Measurements from ENCODE around the gene POMGNT2. TPM values are rescaled to one million over a fixed set of nuclear protein-coding genes. Genes with fewer than 3 reads are reported as not detected.

Gene POMGNT2
- total RNA-seq, 1 donor from 2014 or later, result 2.6 TPM

- no peaks in the 10 kb centered on the region for H3K36me3 Mint-ChIP-seq (ENCODE audit: low read depth)
- H3K27me3 Mint-ChIP-seq, result no peaks in the 10 kb centered on the region
- no peak overlapping the region for H3K4me3 Mint-ChIP-seq
- POLR2A ChIA-PET, result no interaction called here
- H3K9me3 Mint-ChIP-seq, result no peaks in the 10 kb centered on the region
- CTCF ChIA-PET, result no interaction called here
- intact Hi-C loops (cut with micrococcal nuclease), result loop anchor here (10.0 kb wide), 1 partner anchor 298 kb away; the partner anchor contains the start of genes ACKR2 and HIGD1A
- TF ChIP-seq, protein P1, sequence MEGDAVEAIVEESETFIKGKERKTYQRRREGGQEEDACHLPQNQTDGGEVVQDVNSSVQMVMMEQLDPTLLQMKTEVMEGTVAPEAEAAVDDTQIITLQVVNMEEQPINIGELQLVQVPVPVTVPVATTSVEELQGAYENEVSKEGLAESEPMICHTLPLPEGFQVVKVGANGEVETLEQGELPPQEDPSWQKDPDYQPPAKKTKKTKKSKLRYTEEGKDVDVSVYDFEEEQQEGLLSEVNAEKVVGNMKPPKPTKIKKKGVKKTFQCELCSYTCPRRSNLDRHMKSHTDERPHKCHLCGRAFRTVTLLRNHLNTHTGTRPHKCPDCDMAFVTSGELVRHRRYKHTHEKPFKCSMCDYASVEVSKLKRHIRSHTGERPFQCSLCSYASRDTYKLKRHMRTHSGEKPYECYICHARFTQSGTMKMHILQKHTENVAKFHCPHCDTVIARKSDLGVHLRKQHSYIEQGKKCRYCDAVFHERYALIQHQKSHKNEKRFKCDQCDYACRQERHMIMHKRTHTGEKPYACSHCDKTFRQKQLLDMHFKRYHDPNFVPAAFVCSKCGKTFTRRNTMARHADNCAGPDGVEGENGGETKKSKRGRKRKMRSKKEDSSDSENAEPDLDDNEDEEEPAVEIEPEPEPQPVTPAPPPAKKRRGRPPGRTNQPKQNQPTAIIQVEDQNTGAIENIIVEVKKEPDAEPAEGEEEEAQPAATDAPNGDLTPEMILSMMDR (IDR thresholded peaks at IDR 0.05), result no peak
- DNase-seq (no peak), ATAC-seq (ENCODE audit: low read depth) (no peak)
- H3K27ac Mint-ChIP-seq, result no peak overlapping the region
- peaks cover 14% of the 10 kb centered on the region for H3K4me1 Mint-ChIP-seq
These were observed 3.0 kb downstream of the POMGNT2 start for GRCh38 chr3:43102773-43103480.

- POLR2A ChIA-PET, result no interaction called here
- no peak for ATAC-seq (ENCODE audit: low read depth)
- CTCF ChIA-PET, result no interaction called here
These were observed 7.1 kb downstream of the POMGNT2 start for GRCh38 chr3:43098761-43099160.

GRCh38 chr3:43097400-43098080 is 8.3 kb downstream of the POMGNT2 start:
- POLR2A ChIA-PET, result no interaction called here
- no peak overlapping the region for H3K27ac Mint-ChIP-seq
- CTCF ChIA-PET, result no interaction called here

More at GRCh38 chr3:43098761-43099160, 7.1 kb downstream of the POMGNT2 start:
- intact Hi-C loops (cut with micrococcal nuclease), result no loop called here
- Mint-ChIP-seq H3K4me3 (no peak overlapping the region), H3K27ac (no peak overlapping the region), H3K27me3 (no peaks in the 10 kb centered on the region), H3K4me1 (no peaks in the 10 kb centered on the region), H3K36me3 (ENCODE audit: low read depth) (no peaks in the 10 kb centered on the region), H3K9me3 (no peaks in the 10 kb centered on the region)
- TF ChIP-seq, protein P1 (IDR thresholded peaks at IDR 0.05), result no peak
- no peak for DNase-seq

GRCh38 chr3:43096761-43097160 is 9.1 kb downstream of the POMGNT2 start:
- H3K4me3 Mint-ChIP-seq, result no peak overlapping the region
- H3K27me3 Mint-ChIP-seq, result no peaks in the 10 kb centered on the region
- H3K36me3 Mint-ChIP-seq (ENCODE audit: low read depth), result no peaks in the 10 kb centered on the region
- ATAC-seq (ENCODE audit: low read depth) (no peak), DNase-seq (no peak)
- TF ChIP-seq, protein P1 (IDR thresholded peaks at IDR 0.05), result no peak
- intact Hi-C loops (cut with micrococcal nuclease), result no loop called here
- H3K4me1 Mint-ChIP-seq, result no peaks in the 10 kb centered on the region
- H3K27ac Mint-ChIP-seq, result no peak overlapping the region
- ChIA-PET CTCF (no interaction called here), POLR2A (no interaction called here)
- no peaks in the 10 kb centered on the region for H3K9me3 Mint-ChIP-seq

More at GRCh38 chr3:43097400-43098080, 8.3 kb downstream of the POMGNT2 start:
- no peaks in the 10 kb centered on the region for H3K4me1 Mint-ChIP-seq
- no peaks in the 10 kb centered on the region for H3K9me3 Mint-ChIP-seq
- ATAC-seq (ENCODE audit: low read depth), result no peak
- no peak overlapping the region for H3K4me3 Mint-ChIP-seq
- H3K27me3 Mint-ChIP-seq, result no peaks in the 10 kb centered on the region
- intact Hi-C loops (cut with micrococcal nuclease), result no loop called here
- TF ChIP-seq, protein P1 (IDR thresholded peaks at IDR 0.05), result no peak
- H3K36me3 Mint-ChIP-seq (ENCODE audit: low read depth), result no peaks in the 10 kb centered on the region
- DNase-seq, result no peak

DNA sequence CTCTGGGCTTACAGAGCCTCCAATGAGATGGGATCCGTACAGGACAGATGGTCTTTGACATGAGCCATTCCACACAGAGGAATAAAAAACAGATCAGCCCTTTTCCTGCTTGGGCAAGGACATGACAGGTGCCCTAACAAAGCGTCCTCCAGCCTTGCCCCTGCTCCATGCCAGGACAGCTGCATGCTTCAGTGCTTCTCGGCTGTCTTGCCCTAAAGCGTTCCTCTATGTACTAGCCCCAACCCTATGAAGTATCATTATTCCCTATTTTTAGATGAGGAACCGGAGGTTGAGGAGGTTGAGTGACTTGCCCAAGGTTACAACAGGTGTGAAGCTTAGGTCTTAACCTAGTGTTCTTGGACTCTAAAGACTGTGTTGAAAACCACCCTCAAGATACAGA is 10.5 kb downstream of the POMGNT2 start:
- H3K9me3 Mint-ChIP-seq, result no peaks in the 10 kb centered on the region
- DNase-seq, result no peak
- POLR2A ChIA-PET, result no interaction called here
- ATAC-seq (ENCODE audit: low read depth), result no peak
- CTCF ChIA-PET, result no interaction called here
- H3K4me3 Mint-ChIP-seq, result no peak overlapping the region
- no peaks in the 10 kb centered on the region for H3K27me3 Mint-ChIP-seq
- TF ChIP-seq, protein P1 (IDR thresholded peaks at IDR 0.05), result no peak
- no peaks in the 10 kb centered on the region for H3K36me3 Mint-ChIP-seq (ENCODE audit: low read depth)
- H3K4me1 Mint-ChIP-seq, result no peaks in the 10 kb centered on the region
- intact Hi-C loops (cut with micrococcal nuclease), result no loop called here
- no peak overlapping the region for H3K27ac Mint-ChIP-seq
